Brain microvascular endothelial cell (primary cell): ENCODE measurements around the gene PILRA.

Experiments used
- DNase-seq: peaks from one replicate; pipeline ENCODE4 v3.0.0-alpha.2; 2020
- H3K27ac ChIP-seq: fragments of 250-450 bp; sonication (Bioruptor Pico); 2 replicates; pipeline ENCODE4 v1.5.1; 2020; ENCODE audit warnings: mild to moderate bottlenecking, moderate library complexity
- H3K27me3 ChIP-seq: fragments of 250-450 bp; sonication (Bioruptor Pico); replicated peaks from 2 replicates; pipeline ENCODE4 v1.5.1; 2020; ENCODE audit warnings: mild to moderate bottlenecking
- H3K36me3 ChIP-seq: fragments of 250-450 bp; sonication (Bioruptor Pico); replicated peaks from 2 replicates; pipeline ENCODE4 v1.5.1; 2020; ENCODE audit warnings: mild to moderate bottlenecking
- H3K4me3 ChIP-seq: 2 replicates; pipeline ENCODE4 v1.5.1; 2011; ENCODE audit warnings: low read depth, mild to moderate bottlenecking, control low read depth, low read length, moderate library complexity
- CTCF ChIP-seq: IDR thresholded peaks from 2 replicates; pipeline ENCODE4 v1.5.1; 2011; ENCODE audit warnings: low read depth, mild to moderate bottlenecking, moderate library complexity, low read length, control low read depth, inconsistent platforms; ENCODE audit errors: missing control alignments
- in situ Hi-C: cut with HindIII; loops from 2 replicates; pipeline ENCODE4 v1.10.0; 2017; ENCODE audit warnings: low sequenced_read_pairs, low pct_ligation_motif_present

The PILRA gene

GRCh38 chr7:100386940-100387339, 13.7 kb downstream of the PILRA start:
- no peak for TF ChIP-seq CTCF
- H3K27me3 ChIP-seq = peaks cover 9% of the 10 kb centered on the region
- no peak overlapping the region for H3K4me3 ChIP-seq
- in situ Hi-C loops = no loop called here
- no peak overlapping the region for H3K27ac ChIP-seq
- H3K36me3 ChIP-seq = no peaks in the 10 kb centered on the region
- no peak for DNase-seq

DNA sequence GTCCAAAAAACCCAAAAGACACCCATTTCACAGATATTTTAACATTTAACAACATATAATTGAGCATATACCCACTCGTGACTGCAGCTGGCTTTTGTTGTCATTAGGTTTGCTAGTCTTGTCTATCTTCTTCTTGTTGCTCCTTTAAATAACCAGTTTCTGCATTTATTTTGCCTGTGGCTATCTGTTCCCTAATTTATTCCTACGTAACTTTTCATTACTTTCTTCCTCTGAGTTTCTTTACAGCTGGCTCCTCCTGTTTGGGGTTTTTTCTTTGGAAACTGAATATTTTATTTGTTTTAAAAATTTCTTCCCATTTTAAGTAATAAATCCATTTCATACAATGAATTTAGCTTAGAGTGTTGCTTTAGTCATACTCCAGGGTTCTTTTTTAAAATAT, 14.4 kb downstream of the PILRA start:
- Histone ChIP-seq H3K27ac (no peak overlapping the region), H3K4me3 (no peak overlapping the region), H3K36me3 (no peaks in the 10 kb centered on the region), H3K27me3 (peaks cover 9% of the 10 kb centered on the region)
- no peak for DNase-seq
- TF ChIP-seq CTCF = no peak
- in situ Hi-C loops = no loop called here

DNA sequence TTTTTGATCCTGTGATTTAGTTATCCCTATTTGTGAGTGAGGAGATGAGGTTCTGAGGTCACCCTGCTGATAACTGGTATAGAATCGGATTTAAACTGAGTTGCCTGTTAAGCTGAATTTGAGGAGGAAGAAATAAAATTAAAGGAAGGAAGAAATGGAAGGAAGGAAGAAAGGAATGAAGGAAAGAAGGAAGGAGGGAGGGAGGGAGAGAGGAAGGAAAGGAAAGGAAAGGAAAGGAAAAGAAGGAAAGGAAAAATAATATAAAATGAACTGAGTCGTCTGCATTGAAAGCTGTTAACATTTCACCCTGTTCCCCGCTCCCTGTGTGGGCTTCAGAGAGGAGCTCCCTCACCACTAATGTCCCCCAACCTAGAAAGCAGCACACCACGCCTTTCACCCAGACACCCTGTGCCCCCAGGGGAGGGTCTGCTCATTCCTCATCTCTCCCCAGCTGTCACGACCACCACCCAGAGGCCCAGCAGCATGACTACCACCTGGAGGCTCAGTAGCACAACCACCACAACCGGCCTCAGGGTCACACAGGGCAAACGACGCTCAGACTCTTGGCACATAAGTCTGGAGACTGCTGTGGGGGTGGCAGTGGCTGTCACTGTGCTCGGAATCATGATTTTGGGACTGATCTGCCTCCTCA, 16.3 kb downstream of the PILRA start:
- no peaks in the 10 kb centered on the region for H3K36me3 ChIP-seq
- in situ Hi-C loops = no loop called here
- TF ChIP-seq CTCF = no peak
- DNase-seq = no peak
- H3K27ac ChIP-seq = no peak overlapping the region
- no peak overlapping the region for H3K4me3 ChIP-seq
- H3K27me3 ChIP-seq = peaks cover 9% of the 10 kb centered on the region

DNA sequence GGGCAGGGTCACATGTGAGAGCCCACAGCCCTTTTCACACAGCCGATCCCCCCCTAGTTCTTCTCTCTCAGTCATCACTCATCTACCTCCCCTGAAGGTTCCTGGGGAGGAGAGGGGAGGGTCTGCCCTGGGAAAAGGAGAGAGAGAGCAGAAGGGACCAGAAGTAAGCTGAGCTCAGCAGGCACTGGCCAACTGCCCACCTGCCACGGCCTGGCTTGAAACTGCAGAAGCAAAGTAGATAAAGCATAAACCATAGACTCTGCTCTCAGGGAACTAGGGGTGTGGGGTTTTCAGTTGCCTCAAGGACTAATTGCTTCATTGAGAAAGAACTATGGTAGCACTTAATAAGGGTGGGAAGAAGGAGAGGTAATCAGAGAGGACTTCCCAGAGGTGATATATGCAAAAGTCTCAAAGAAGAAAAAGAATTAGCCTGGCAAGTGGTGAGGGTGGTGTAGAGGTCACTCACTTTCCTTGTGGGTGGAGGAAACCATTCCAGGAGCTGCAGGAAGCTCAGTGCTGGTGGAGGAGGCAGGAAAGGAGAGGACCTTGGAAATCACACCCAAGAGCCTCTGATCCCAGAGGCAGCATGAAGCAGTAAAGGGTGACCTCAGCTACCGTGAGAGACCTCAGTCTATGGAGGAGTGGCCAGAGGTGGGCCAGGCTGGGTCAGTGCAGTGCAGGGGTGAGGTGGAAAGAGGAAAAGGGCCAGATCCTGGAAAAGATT, 17.2 kb downstream of the PILRA start:
- peaks cover 9% of the 10 kb centered on the region for H3K27me3 ChIP-seq
- in situ Hi-C loops = no loop called here
- H3K36me3 ChIP-seq = no peaks in the 10 kb centered on the region
- H3K27ac ChIP-seq = no peak overlapping the region
- DNase-seq = no peak
- H3K4me3 ChIP-seq = no peak overlapping the region
- TF ChIP-seq CTCF = no peak

DNA sequence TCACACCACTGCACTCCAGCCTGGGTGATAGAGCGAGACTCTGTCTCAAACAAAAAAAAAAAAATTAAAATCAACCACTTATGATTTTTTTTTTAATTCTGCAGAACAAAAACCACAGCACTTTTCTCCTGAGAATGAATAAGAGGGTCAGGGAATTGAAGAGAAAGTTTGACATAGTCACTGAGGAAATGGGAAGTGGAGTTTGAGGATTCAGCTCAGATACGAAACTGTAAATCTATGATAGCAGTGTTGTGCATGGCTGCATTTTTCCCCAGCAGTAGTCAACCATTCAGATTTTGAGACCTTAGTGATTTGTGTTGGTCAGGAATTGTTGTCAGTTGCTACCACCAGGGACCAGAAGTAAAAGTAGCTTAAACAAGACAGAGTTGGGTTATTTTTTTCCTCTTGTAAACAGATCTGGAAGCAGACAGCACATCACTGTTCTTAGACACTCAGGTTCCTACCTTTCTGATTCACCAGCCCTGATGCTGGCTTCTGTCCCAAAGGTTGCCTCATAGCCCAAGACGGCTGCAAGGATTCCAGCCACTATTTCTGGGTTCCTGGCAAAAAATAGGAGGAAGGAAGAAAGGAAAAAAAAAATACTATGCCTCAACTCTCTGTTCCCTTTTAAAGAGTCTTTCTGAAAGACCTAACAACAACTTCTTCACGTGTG, 20.1 kb downstream of the PILRA start:
- Histone ChIP-seq H3K27me3 (peaks cover 7% of the 10 kb centered on the region), H3K4me3 (no peak overlapping the region), H3K36me3 (no peaks in the 10 kb centered on the region), H3K27ac (no peak overlapping the region)
- no peak for TF ChIP-seq CTCF
- in situ Hi-C loops = no loop called here
- DNase-seq = no peak
